ENCODE data around the gene MPZL1. TPM values are rescaled to one million over a fixed set of nuclear protein-coding genes. Genes with fewer than 3 reads are reported as not detected.
A peak's percentile ranks its signal among the peaks of the same experiment; 100 is the strongest.
"Not testable (repeated sequence)": the region's sequence is repeated elsewhere in the genome, so short reads cannot be mapped to it uniquely, and the experiment has no call there.

The MPZL1 gene
- total RNA-seq, 1 donor from 2014 or later, result 66.9 TPM

DNA sequence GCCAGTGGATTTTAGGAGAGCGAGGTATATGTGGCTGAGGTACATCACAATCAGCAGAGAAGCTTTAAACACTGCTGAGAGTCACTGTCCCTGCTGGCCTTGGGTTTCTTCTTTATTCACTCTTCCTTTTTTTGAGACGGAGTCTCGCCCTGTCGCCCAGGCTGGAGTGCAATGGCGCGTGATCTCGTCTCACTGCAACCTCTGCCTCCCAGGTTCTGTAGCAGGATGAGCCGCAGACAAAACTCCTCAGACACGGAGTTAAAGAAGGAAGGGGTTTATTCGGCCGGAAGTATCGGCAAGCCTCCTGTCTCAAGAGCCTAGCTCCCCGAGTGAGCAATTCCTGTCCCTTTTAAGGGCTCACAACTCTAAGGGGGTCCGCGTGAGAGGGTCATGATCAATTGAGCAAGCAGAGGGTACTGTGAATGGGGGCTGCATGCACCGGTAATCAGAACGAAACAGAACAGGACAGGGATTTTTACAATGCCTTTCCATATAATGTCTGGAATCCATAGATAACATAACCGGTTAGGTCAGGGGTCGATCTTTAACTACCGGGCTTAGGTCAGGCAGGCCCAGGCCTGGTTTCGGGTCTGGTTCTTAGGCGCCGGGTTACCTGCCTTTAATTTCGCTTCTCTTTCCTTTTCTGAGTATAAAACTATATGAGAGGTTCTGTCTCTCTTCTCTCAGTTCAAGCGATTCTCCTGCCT, 1.9 kb upstream of the MPZL1 start:
- DNase-seq, result not testable (repeated sequence)

DNA sequence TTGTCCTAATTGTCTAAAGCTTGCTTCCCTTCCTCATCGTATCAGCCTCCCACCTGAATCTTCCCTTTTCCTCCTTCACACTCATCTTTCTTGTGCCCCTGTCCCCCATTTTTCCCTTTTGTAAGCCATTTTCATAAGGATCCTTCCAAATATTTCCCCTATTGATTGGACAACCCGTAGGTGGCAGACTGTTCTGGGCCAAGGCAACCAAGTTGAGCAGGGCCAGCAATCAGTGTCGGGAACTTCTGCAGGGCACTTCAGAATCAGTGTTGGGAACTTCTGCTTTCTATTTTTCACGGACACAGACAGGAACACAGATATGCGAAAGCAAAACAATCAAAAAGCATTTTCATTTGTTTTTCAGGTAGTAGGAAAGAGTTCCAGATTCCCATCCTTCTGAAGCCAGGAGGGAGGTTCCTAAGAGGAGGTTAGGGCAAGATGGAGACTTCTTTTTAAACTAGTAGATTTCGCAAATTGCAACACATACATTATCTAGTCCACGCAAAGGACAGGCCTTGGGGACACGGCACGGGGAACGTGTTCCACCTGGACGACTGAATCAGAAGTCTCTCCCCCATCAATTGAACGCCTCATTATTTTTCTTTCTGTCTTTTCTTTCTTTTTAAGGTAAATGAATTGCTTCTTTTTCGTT, 691 bp upstream of the MPZL1 start:
- peak; percentile 61 for DNase-seq

DNA sequence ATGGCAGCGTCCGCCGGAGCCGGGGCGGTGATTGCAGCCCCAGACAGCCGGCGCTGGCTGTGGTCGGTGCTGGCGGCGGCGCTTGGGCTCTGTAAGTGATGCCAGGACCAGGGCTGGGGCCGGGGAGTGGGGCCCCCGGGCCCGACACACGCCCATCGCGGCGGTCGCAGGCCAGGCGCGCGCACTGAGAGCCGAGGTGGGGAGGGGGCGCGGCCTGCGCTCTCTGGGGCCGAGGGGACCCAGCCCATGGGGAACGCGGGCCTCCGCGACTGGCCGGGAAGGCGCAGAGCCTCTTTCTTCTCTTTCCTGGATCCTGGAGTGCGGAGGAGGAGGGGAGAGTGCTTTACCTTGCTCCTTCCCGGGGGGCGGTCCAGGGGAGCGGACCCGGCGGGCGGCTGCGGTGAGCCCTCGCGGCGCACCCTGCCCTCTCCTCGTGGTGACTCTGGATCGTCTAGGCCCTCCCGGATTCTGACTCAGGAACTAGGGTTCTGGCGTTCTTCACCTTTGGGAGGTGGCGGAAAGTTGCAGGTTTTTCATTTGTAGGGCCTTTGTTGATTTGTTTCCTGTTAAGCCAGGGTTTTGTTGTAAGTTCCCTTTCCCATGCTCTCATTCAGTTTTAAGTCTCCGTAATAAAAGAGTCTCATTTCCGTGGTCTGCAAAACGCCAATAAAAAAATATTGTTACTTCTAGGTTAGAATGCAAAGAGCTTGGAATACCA, 529 bp downstream of the MPZL1 start:
- no peak for DNase-seq

- DNase-seq, result no peak
Measured at GRCh38 chr1:167722870-167723251, 1.1 kb downstream of the MPZL1 start.

DNA sequence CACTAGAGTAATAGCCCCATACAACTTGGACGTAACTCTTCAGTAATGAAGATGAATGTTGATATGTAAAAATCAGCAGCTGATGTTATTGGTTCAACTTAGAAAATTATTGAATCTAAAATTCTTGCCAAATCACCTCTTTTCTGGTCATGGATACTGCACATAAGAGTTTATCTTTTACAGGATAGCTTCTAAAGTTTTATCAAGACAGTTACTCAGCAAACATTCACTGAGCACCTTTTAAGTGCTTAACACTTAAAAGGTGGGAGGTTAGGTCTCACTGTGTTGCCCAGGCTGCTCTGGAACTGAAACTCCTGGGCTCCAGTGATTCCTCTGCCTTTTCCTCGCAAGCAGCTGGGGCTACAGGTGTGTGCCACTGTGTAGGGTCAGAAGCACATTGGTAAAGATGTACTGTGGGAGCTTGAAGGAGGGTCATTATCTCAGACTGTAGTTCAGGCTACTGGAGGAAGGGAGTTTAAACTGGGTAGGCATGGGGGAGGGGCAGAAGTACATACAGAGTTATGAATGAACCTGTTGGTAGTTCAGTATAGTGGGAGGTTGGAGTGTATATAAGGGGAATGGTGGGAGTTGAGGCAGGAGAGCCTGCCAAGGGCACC, 2.0 kb downstream of the MPZL1 start:
- no peak for DNase-seq

DNA sequence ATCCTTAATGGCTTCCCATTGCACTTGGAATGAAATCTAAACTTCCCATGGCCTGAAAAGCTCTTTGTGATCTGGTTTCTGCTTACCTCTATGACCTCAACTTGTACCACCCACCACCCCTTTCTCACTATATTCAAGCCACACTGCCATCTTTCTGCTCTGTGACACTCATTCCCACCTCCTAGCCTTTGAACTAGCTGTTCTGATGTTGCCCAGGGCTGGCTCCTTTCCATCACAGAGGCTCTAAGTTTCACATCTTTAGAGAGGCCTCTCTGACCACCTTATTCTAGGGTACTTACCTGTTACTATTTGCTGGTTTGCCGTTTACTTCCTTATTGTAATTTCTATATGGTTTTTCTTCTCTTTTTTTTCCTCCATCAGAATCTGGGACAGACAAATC, 4.2 kb downstream of the MPZL1 start:
- DNase-seq, result no peak

DNA sequence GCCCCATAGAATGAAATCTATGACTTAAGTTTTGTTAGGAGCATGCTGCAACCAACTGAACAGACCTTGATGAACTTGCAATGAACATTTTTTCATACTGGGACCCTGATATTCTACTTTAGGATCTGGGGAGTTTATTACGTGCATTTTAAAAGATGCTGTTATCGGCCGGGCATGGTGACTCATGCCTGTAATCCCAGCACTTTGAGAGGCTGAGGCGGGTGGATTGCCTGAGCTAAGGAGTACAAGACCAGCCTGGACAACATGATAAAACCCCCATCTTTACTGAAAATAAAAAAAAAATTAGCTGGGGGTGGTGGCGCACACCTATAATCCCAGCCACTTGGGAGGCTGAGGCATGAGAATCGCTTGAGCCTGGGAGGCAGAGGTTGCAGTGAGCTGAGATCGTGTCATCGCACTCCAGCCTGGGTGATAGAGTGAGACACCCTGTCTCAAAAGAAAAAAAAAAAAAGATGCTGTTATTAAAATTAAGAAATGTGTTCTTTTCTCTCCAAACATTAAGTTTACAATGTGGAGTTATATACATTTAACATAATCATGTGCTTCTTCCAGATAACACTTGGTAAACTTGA, 7.1 kb downstream of the MPZL1 start:
- DNase-seq, result no peak

DNA sequence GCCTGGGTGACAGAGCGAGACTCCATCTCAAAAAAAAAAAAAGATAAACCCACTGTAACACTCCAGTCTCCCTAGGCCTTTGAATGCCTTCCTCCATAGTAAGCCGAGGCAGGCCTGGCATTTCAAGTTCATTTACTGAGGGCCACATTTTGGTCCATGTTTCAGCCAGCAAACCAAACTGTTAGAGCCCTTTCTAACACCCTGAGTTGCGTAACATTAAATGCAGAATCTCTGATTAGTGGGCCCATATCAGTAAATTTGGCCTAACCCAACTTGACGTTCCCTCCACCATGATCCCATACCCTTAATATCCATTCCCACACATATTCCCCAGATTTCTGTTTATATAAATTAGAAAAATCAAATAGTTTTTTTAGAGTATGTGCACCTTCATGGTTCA, 12.4 kb downstream of the MPZL1 start:
- no peak for DNase-seq

- DNase-seq, result no peak
Measured at GRCh38 chr1:167734841-167735240, 13.1 kb downstream of the MPZL1 start.

- DNase-seq, result no peak
Measured at GRCh38 chr1:167737169-167737568, 15.4 kb downstream of the MPZL1 start.

DNA sequence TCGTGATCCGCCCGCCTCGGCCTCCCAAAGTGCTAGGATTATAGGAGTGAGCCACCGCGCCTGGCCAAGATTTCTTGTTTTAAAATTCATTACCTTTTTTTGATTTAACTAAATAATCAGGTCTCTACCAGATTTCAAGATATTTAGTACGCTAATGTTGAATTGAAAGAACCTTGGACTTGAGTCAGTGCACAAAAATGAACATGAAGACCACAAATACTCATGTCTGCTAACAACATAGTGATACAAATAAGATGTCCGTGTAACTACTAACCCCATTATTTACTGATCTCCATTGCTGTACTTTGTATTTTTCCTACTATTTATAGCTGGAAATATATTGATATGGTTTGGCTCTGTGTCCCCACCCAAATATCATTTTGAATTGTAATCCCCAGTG, 16.4 kb downstream of the MPZL1 start:
- no peak for DNase-seq

DNA sequence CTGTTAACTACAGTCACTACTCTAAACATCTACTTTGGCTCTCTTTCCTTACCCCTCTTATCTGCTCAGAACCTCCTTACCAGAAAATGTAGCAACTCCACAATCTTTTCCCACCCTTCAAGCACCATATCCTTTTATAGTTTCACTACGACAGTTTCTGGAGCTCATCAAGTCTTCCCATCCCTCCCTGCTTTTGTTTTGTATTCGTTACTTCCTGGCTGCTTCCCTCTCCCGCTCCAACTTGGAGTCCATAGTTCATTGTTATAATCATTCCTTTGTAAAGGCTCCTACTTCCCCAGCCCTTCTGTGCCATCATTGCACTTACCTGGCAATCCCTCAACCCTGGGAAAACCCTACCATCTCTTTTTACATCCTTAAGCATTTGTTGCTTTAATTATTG, 18.0 kb downstream of the MPZL1 start:
- DNase-seq, result no peak

- DNase-seq, result not testable (repeated sequence)
Measured at GRCh38 chr1:167741103-167741502, 19.3 kb downstream of the MPZL1 start.

- not testable (repeated sequence) for DNase-seq
Measured at GRCh38 chr1:167742392-167743057, 20.7 kb downstream of the MPZL1 start.

- no peak for DNase-seq
Measured at GRCh38 chr1:167744901-167745300, 23.1 kb downstream of the MPZL1 start.

DNA sequence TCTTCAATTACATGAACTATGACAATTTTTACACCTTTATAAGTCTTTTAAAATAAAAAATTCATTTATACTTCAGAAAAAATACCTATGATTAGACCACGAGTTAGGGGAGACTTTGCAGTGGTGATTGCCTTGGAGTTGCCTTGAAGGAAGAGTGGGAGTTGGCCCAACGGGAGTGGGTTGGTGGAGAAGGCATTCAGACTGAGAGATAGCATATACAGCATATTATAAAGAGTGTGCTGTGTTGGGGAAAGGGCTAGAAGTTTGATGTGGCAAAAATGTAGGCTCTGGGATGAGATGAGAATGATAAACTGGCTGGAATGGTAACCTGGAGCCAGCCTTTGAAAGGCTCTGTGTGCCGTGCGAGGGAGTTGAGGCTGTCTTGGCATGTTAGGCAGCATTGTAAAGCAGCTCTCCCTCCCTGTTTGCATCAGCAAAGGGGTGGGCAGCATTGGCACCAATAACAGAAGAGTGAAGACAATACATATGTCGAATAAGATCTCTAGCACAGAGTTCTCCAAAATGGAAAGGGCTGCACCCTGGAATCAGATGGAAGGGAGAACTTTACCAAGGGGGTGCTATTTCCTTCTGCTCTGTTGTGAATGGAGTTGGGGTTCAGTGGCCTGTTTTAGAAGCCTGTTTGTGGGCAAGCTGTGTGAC, 24.4 kb downstream of the MPZL1 start:
- DNase-seq, result no peak

GRCh38 chr1:167746988-167747655, 25.3 kb downstream of the MPZL1 start:
- no peak for DNase-seq

DNA sequence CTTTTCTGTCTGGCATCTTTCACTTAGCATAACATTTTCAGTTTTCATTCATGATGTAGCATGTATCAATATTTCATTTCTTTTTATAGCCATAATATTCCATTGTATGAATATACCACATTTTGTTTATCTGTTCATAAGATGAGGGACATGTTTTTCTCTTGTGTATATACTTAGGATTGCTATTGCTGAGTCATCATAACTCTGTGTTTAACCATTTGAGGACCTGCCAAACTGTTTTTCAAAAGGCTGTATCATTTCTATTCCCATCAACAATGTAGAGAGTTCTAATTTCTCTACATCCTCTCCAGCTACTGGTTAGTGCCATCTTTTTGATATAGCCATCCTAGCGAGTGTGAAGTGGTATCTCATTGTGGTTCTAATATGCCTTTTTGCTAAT, 26.2 kb downstream of the MPZL1 start:
- no peak for DNase-seq

GRCh38 chr1:167748906-167749305, 27.1 kb downstream of the MPZL1 start:
- no peak for DNase-seq

DNA sequence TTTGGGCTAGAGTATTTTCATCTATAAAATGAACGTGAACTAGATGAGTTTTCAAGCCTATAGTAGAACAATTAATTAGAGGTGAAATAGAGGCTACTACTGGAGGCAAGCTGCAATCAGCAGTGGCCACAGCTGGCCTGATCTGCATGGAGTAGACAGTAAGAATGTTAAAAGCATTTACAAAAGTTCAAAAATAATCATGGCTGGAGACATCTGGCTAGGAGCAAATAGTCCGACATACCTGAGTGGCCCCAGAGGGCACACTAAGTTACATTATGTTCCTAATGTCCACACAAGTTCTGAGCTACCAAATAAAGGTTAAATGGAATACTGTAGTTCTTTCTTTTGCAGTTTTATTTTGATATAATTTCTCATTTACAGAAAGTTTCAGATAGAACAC, 28.0 kb downstream of the MPZL1 start:
- no peak for DNase-seq

- no peak for DNase-seq
Measured at GRCh38 chr1:167750641-167751040, 28.9 kb downstream of the MPZL1 start.
